Caki2 (cell line): ENCODE data around the gene KLHL25. TPM values are rescaled to one million over a fixed set of nuclear protein-coding genes. Genes with fewer than 3 reads are reported as not detected.
"Not testable (repeated sequence)": the region's sequence is repeated elsewhere in the genome, so short reads cannot be mapped to it uniquely, and the experiment has no call there.

Source experiments
- DNase-seq: peaks from one replicate; pipeline ENCODE4 v3.0.0-alpha.2; 2015; ENCODE audit warnings: low read depth
- in situ Hi-C: cut with HindIII; loops from 2 replicates; pipeline ENCODE4 v1.10.0; 2016; ENCODE audit warnings: low sequenced_read_pairs, low pct_unique_long_range_greater_than_20kb, mixed read lengths
- total RNA-seq: library from RNA; depleted of rRNA; stranded (reverse); fragments of >200 nt; shearing (Covaris generic); gene quantifications from 2 replicates; pipeline ENCODE4 v1.2.3, GENCODE V29; 2014; ENCODE audit warnings: low replicate concordance; rRNA removed

KLHL25 gene
- 2.7 and 4.9 TPM in 2 replicates for total RNA-seq

- in situ Hi-C loops, result no loop called here
- DNase-seq, result peak; percentile 87
Measured at GRCh38 chr15:85794598-85795336, at the start of gene KLHL25. Gene KLHL25 (minus strand): TSS chr15:85794925. CDS start chr15:85769810, 25,115 bp downstream.

- no peak for DNase-seq
- in situ Hi-C loops, result no loop called here
Measured at GRCh38 chr15:85840802-85841152, 46.1 kb upstream of the KLHL25 start.

GRCh38 chr15:85840079-85840801 is 45.5 kb upstream of the KLHL25 start:
- in situ Hi-C loops, result no loop called here
- peak; percentile 80 for DNase-seq

- in situ Hi-C loops, result no loop called here
- no peak for DNase-seq
Measured at GRCh38 chr15:85839643-85840042, 44.9 kb upstream of the KLHL25 start.

GRCh38 chr15:85838655-85839054 is 43.9 kb upstream of the KLHL25 start:
- in situ Hi-C loops, result no loop called here
- DNase-seq, result no peak

- in situ Hi-C loops, result no loop called here
- no peak for DNase-seq
Measured at GRCh38 chr15:85837881-85838280, 43.2 kb upstream of the KLHL25 start.

GRCh38 chr15:85837011-85837433 is 42.3 kb upstream of the KLHL25 start:
- DNase-seq, result no peak
- in situ Hi-C loops, result no loop called here

- in situ Hi-C loops, result no loop called here
- DNase-seq, result no peak
Measured at GRCh38 chr15:85834651-85835050, 39.9 kb upstream of the KLHL25 start.

- no peak for DNase-seq
- in situ Hi-C loops, result no loop called here
Measured at GRCh38 chr15:85832394-85832793, 37.7 kb upstream of the KLHL25 start.

GRCh38 chr15:85831415-85832113 is 36.8 kb upstream of the KLHL25 start:
- no peak for DNase-seq

GRCh38 chr15:85829754-85830153 is 35.0 kb upstream of the KLHL25 start:
- in situ Hi-C loops, DNase-seq: not testable (repeated sequence)

More at GRCh38 chr15:85831415-85832113, 36.8 kb upstream of the KLHL25 start:
- in situ Hi-C loops, result no loop called here

- in situ Hi-C loops, result no loop called here
- DNase-seq, result no peak
Measured at GRCh38 chr15:85828874-85829273, 34.1 kb upstream of the KLHL25 start.

GRCh38 chr15:85828126-85828525 is 33.4 kb upstream of the KLHL25 start:
- DNase-seq, result no peak
- in situ Hi-C loops, result no loop called here

GRCh38 chr15:85826756-85827515 is 32.2 kb upstream of the KLHL25 start:
- in situ Hi-C loops, result no loop called here
- no peak for DNase-seq

- in situ Hi-C loops, result no loop called here
- DNase-seq, result no peak
Measured at GRCh38 chr15:85825719-85826118, 31.0 kb upstream of the KLHL25 start.

GRCh38 chr15:85825118-85825517 is 30.4 kb upstream of the KLHL25 start:
- in situ Hi-C loops, result no loop called here
- no peak for DNase-seq

- no peak for DNase-seq
- in situ Hi-C loops, result no loop called here
Measured at GRCh38 chr15:85821545-85821944, 26.8 kb upstream of the KLHL25 start.

GRCh38 chr15:85819938-85820337 is 25.2 kb upstream of the KLHL25 start:
- in situ Hi-C loops, result no loop called here
- no peak for DNase-seq
